GM18907 (cell line): ENCODE measurements around the gene ZBTB20.

ENCODE experiments used
- ATAC-seq: cut with Tn5 transposase; IDR thresholded peaks from one replicate; pipeline ENCODE4 v1.9.1; 2021; ENCODE audit warnings: mild to moderate bottlenecking, moderate library complexity; ENCODE audit not compliant: unreplicated experiment

The ZBTB20 gene

DNA sequence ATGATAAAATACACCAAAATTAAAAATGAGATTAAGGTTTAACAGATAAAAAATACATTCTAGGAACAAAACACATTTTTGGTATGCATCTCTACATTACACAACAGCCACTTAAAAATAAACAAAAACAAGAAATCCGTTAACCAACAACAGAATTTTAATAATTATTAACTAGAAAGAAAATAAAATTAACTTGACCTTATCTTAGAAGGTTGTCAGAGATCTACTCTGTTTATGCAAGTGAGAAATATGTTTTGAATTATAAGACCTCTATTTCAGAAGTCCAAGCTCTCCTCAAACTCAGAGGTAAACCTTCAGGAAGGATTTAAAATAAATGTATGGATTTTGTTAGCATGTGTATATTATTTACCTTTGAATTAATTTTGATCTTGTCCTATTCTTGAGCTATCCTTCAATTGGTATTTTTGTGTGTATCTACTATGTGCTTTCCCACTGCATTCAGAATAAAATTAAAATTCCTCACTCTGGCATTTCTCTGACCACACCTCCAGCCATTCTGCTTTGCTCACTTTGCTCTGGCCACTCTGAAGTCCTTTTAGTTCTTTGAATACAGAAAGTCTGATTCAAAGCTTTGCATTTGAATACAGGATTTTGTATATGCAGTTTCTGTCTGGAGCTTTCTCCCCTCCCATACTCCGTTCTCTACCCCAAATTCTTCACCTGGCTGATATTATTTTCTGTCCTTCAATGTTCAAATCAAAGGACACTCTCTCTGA lies 352.0 kb downstream of the ZBTB20 start:
- no peak for ATAC-seq

DNA sequence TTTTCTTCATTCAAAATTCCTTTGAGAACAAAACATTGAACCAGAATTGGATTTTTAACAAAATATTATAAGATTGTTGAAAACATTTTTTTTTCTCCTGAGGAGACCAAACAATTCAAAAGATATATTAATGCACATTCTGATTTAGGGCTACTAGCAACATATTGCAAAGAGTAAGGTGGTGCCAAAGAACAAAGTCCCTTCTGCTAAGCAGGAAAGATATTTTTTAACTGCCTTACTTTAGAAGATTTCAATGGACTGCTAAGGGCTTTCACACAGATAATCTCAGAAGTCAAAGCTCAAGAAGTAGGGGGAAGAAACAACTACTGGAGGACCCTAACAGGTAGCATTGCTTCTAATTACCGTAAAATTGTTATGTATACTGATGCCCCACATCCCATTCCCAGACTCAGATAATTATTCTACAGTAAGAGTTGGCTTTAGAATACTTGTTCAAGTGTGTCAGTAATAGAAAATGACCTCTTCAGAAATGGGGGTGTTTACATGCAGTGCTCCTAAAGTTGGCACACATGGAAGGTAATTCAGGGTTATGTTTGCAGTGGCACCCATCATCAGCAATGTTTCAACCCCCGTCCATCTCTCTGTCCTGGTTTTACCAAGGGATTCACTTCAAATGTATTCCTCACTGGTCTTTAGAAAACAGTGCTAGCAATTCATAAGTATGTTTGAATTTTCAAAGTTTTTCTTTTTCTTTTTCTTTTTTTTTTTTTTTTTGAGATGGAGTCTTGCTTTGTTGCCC lies 354.7 kb downstream of the ZBTB20 start:
- no peak for ATAC-seq

DNA sequence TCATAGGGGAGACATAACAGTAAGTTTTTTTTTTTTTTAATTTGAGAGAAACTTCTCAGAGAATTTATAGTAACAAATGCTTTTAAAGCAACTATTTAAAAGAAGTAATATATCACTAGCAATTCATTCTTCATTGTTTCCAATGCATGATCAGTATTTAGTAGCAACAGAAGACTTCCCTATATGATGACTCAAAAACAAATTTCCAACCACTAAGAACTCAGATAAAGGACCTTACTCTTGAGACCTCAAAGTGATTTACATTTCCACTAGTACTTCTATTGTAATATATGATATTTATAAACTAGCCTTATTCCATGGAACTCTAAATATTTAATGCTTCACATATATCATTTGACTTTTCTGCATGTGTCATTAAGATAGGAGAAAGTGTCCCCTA lies 356.3 kb downstream of the ZBTB20 start:
- ATAC-seq: no peak

DNA sequence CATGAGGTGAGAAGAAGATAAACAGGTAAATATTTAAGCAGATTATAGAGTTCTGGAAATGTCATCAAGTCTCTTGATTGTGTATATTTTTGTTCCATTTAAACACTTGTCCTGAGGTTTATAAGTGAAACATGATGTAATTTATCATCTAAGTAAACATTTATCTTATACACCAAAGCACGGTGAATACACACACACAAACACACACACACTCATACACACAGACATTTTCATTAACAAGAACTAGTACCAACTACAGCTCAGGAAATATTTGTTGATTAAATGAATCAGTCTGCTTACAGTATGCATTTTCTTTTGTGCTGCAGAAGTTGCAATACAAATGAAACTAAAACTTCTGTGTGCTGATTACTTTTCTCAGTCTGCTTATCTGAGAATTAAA lies 357.3 kb downstream of the ZBTB20 start:
- ATAC-seq: no peak

DNA sequence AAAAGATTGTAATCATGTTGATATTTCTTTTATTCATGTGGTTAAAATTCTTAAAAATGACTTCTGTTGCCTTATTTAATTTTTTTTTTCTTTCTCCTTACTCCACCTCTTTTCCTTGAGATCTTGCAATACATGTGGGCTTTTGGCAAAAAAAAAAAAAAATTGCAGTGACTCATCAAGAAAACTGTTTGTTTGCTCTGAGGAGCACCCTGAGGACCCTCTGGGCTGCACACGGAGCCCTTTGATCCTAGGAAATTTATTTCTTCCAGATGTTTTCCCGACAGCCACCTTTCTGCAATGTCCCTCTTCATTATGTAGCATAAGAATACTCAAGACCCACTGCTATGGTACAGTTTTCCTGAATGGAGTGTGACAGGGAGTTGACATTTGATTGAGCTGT lies 371.7 kb downstream of the ZBTB20 start:
- no peak for ATAC-seq

DNA sequence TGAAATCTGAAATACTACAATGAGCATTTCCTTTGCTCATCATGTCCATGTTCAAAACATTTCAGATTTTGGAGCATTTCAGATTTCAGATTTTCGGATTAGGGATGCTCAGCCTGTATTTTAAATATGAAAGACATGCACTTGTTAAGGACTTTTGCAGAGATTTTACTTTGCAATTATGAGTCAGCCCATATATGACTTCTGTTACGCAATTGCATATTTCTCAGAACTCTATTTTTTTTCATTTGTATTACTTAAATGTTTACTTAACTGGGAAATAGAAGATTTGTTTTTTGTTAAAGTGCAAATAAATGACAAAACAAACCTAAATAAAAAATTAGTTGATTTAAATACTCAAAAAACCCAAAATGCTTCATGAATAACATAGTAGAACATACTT lies 376.2 kb downstream of the ZBTB20 start:
- no peak for ATAC-seq

DNA sequence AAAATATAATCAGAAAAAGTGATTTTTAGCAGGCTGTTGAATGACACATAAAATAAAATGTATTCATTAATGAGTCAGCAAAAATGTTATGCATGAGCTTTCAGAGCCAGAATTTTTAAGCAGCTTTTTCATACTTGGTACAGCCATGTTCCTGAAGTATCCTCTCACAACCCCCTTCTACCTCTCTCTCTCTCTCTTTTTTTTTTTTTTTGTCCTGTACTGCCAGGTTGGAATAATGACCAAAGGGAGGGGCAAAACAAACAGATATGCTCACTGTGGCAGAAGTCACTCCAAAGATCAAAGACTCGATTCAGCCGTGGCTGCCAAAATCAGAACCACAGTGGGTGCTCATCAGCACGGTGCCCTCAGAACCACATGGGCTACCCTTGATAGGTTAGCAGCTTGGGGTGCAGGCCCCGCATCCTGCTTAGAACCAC lies 383.0 kb downstream of the ZBTB20 start:
- ATAC-seq: no peak

DNA sequence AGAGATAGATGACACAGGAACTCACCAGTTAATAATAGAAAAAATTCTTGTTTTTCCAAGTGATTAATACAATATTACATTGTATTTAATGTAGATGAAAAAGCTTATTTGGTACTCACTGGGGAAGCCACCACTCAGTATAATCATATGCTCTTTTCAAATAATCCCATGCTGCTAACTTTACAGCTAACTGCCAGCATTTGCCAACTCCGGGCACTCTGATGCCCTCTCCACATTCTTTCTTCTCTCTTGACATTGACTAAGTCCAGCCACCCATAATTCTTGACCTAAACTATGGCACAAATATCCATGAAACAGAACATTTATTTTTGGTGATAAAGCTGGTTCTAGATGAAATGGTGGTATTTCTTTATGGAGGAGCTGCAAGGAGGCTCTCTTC lies 384.9 kb downstream of the ZBTB20 start:
- no peak for ATAC-seq

DNA sequence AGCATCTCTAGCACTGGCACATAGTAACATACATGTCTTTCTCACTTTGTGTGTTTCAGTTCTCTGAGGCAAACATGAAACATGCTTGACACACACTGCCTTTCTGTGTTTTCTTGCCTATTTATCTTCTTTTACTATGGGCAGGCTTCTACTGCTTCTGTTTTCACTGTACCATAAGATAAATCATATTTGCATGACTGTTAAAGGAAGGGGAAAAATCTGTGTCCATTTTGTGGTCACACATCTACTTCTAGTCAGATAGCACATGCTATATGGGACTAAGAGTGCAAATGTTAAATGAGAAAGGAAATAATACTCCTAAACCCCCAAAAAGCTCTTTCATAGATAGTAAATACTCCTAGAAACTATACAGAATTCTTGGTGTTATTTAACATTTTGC lies 386.4 kb downstream of the ZBTB20 start:
- ATAC-seq: no peak

DNA sequence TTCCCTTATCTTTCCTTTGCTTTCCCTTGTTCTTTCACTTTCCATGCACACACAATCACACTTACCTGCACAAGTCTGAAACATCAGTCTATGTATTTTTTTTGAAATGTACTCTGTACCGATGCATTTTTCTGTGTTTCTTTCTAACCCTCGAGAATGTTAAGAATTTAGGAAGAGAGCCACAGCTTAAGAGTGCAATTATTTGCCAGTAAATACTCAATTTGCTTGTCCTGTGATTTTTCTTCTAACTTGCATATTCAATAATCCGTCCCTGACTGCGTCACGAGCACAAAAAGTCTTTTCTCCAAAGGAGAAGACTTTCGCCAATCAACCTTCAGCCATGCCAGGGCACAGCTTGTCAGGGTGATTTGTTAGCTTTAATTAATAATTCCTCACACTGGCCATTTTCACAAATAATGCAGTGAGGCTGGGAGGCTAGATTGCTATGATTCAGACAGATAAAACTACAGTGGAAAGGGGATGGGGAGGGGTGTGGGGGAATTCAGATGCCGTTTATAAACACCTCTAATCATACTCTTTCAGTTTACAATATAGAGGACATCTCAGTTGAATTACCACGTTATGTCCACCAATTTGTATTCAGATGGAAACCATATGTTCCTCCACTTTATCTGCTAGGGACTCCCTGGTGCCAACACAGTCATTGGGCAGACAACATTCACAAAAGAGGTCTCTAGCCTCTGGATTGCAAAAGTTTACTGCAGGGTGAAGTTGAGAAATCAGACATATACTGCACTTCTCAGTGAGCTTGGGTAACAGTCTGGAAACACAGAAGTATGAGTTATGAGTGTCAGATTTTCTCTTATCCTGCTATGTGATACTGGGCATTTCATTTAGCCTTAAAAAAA lies 388.0 kb downstream of the ZBTB20 start:
- no peak for ATAC-seq

DNA sequence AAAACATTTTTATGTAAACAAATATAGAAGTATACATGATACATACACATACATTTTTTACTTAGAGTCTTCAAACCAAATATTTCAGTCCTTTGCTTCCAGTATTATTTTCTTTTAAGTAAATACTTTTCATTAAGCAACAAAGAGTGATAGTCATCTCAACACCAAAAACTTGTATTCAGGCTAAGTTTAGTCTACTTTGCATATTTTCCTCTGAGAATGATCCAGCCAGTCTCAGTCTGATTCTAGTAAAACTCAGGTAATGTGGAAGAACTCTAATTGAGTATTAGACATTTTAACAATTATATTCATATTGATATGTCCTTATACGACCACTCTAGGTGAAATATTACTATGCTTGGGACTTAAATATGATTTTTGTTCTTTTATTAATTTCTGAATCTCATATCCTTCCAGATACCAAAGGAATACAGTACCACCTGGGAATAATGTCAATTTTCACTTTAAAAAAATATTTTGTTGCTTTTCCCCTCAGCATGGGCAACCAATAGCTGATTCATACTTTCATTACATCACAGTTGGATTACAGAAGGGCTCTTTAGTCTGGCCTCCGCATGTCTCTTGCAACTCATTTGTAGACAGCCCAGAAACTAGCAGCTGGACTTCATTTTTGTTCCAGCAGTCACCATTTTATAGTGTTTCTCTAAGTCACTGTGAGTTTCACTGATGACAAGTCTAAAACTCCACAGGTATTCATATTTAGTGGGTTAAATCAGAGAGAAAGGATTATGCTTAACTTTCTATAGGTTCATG lies 390.4 kb downstream of the ZBTB20 start:
- peak; percentile 71 for ATAC-seq

DNA sequence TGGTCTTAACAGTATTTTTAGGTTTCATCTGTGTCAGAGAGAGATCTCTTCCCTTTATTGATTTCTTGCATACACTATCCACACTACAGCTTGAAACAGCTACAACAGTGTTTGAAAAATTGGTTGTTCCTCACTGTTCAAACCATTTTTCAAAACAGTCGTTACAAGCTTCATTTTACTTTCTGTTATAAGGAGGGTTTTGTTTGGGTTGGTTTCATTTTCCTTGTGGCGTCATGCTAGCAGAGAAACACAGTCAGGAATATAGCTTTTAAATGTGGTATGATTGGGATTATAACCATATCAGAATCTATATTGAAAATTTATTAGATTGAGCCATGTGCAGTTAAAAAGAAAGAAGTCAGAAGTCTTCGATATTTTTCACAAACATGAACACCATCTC lies 400.6 kb downstream of the ZBTB20 start:
- no peak for ATAC-seq

DNA sequence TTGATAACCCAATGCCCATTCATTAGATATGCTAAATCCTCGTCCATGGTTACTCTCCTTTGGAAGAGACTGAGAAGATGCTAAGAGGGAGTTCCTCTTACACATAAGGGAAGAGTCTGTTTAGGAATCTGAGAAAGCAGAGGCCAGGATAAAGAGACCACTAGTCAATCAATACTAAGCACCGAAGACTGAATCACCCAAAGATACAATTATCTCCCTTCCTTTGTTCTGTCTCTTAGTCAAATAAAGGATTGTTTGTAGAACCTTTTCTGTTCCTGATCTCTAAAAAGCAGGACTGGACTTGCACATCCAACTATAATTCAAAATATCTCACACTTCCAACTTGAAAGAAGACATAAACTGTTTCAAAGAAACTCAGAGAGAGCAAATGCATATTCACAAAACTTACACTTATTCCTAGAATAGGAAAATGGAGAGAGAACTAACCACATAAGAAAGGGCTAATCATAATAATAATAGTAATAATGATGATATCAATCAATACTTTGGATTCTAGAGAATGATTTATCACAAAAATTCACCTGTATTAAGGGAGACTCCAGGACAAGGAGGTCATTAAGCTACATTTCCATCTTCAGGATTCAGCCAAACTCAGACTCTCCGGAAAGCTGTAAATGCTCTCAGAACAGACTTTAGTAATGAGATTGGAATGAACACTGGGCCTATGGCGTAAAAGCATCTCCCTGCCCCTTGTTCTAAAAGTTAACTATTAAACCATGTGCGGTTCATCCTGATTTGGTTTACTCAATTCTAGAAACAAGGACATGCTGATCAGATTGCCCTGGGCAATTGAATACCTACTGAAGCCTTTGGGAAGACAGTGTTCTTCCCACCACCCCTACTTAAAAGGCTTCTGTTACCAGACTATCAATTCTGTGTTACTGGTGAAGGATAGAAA lies 401.5 kb downstream of the ZBTB20 start:
- ATAC-seq: no peak

DNA sequence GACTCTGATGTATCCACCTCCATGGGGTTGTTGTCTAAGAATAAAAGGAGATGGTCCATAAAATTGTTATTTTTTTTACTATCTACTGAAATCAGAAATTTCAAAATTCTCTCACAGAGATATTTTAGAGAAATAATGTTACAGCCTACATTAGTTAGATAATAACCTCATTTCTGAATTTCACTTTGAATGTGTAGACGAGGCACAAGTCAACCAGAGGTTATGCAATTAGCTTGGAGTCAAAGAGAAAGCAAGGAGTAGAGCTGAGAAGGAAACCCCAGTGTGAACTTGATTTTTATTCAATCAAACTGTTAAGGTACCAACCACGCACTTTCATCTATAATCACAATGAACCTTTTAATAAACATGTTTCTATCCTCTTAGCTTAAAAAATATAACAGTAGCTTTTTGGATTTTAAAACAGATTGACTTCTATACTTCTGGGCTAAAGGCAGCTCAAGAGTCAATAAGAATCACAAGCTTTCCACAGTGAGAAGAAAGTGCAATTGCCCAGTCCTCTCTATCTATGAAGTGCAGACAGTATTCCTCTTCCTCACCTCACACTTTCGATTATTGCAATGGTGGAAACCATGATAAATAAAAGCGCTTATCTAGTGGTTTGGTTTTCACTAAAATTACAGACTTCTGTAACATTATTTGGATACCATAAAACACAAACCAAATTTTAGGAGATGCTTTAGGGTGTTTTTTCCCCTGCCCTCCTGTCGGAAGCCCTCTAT lies 403.2 kb downstream of the ZBTB20 start:
- ATAC-seq: no peak

DNA sequence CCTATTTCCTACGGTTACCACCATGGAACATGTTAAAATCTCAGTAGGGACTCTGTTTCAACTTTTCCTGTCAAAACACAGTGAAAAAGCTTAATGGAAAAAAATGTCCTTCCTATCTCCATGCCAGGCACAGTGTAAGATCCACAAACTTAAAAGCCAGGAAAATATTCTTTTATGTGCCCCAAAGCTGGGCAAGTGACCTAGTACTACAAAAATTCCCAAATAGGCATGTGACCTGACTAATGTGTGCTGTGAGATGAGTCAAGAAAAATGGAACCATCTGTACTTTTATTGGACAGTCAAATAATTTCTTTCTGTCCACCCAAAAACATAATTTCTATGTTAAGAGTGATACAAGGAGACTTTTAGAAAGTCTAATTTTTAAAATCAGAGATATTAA lies 406.0 kb downstream of the ZBTB20 start:
- no peak for ATAC-seq

DNA sequence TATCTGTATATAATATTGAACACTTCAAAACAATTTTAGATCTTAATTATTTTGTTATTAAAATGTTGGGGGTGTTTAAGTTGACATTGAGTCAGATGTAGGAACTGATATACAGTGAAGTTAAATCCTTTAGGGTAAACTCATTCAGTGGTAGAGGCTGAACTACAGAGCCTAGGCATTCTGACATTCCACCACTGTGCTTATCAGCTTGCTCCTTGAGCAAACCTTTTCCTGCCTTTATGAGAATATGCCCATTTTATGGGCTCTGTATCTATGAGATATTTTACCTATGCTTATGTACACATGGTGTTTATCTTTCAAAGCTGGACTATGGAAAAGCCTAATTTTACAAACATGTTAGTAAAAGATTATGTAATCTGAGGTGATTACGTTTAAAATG lies 407.5 kb downstream of the ZBTB20 start:
- ATAC-seq: no peak

DNA sequence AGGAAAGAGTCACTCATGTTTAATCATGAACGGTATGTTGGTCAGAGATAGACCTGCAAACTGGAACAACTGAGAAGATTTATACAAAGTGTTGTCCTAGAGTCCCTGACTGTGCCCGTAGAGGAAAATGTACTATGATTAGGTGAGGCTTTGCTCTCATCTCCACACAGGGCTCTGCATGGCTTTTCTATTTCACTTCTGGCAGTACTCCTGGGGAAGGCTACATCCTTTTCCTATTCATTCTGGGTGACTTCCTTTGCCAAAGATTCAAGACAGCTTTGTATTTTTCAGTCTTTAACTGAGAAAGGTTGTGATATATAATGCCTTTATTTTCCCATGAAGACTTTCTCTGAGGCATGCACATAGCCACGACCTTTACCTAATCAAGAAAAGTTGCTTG lies 414.7 kb downstream of the ZBTB20 start:
- ATAC-seq: no peak

DNA sequence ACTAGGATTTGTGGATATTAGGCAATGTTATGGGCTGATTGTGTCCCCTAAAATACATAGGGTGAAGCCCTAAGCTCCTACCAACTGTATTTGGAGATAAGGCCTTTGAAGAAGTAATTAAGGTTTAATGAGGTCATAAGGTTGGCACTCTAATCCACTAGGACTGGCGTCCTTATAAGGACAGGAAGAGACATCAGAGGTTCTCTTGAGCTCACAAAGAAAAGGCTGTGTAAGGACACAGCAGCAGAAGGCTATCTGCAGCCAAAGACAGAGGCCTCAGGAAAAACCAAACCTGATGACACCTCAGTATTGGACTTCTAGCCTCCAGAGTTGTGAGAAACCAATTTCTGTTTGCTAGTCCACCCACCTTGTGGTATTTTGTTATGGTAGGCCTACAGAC lies 416.7 kb downstream of the ZBTB20 start:
- no peak for ATAC-seq

DNA sequence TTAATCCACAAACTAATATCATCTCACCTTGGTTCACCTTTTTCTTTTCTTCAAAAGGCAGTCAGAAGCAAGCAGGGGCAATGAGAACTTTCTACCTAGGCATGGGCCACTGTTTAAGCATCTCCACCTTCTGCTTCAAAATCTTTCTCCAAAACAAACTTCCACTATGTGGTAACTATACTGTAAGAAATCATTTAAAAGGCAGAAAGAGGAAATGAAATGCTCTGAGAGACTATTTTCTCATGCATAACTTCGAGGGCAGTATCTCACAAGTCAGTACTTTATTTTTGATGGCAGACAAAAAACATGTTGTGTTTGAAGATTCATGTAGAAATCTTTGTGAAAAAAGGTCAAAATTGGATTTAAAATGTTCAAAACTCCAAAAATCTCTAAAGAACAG lies 419.7 kb downstream of the ZBTB20 start:
- ATAC-seq: peak; percentile 63
